NCI-H2227 treated with DMSO at 0.1 percent for 48 hours (cell line): ENCODE data around the gene GTF2H2C.
"Not testable (repeated sequence)": the region's sequence is repeated elsewhere in the genome, so short reads cannot be mapped to it uniquely, and the experiment has no call there.

Experiments
- DNase-seq: peaks from one replicate; lab custom pipeline; 2025; lab: John Stamatoyannopoulos, UW

Gene GTF2H2C

DNA sequence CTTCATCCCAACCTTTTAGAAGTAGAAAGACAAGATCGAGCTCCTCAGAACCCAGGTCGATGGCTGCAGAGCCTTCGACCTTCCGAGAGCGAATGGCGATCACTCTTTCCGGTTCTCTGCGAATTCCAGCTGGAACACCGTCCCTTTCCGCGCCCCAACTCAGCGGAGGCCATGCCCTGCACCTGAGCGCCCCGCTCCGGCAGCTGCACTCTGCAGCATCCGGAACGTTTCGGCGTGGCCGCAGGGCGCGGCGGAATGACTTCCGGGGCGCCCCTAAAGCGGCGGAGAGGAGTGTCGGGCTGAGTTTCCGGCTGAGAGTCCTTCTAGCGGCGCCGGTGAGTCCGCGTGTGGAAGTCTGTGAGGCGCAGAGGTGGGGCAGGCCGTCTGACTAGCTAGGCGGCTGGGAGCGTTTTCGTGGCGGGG, at the start of gene GTF2H2C:
GTF2H2C (plus strand) TSS at position 284 of the 423 bp plus-strand sequence. CDS start 4,942 bp downstream, outside the sequence.
- not testable (repeated sequence) for DNase-seq

GRCh38 chr5:69510694-69511093, 49.3 kb upstream of the GTF2H2C start:
- no peak for DNase-seq

- DNase-seq: no peak
Measured at GRCh38 chr5:69512740-69513260, 47.2 kb upstream of the GTF2H2C start.

DNA sequence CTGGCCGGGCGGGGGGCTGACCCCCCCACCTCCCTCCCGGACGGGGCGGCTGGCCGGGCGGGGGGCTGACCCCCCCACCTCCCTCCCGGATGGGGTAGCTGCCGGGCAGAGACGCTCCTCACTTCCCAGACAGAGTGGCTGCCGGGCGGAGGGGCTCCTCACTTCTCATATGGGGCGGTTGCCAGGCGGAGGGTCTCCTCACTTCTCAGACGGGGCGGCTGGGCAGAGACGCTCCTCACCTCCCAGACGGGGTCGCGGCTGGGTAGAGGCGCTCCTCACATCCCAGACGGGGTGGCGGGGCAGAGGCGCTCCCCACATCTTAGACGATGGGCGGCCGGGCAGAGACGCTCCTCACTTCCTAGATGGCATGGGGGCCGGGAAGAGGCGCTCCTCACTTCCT, 44.4 kb upstream of the GTF2H2C start:
- not testable (repeated sequence) for DNase-seq

DNA sequence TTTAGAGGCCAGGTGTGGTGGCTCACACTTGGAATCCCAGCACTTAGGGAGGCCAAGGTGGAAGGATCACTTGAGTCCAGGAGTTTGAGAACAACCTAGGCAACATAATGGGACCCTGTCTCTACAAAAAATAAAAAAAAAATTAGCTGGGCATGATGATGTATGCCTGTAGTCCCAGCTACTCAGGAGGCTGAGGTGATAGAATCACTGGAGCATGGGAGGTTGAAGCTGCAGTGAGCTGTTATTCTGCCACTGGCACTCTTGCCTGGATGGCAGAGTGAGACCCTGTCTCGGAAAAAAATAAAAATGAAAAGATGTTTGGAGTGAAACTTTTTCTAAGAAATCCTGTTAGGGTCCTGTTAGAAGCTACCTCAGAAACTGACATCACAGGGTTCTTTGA, 43.2 kb upstream of the GTF2H2C start:
- DNase-seq: no peak

- no peak for DNase-seq
Measured at GRCh38 chr5:69517763-69518212, 42.2 kb upstream of the GTF2H2C start.

- no peak for DNase-seq
Measured at GRCh38 chr5:69519285-69519684, 40.7 kb upstream of the GTF2H2C start.

GRCh38 chr5:69522035-69522434, 38.0 kb upstream of the GTF2H2C start:
- no peak for DNase-seq

- no peak for DNase-seq
Measured at GRCh38 chr5:69525490-69525889, 34.5 kb upstream of the GTF2H2C start.

DNA sequence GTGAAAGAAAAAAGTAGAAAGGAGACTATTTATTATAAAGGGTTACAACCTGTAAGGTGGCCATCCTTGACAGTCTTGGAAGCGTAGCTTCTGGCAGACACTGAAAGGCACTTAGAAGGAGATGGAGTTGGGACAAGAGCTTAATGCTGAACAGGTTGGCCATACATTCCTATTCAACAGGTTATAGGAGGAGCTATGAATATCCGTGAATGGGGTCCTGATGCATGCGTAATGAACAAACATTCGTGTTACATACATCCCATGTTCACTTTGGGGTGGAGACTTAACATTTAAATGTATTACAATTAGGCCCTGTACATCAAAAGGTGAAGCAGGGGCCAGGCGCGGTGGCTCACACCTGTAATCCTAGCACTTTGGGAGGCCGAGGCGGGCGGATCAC, 33.3 kb upstream of the GTF2H2C start:
- DNase-seq: no peak

GRCh38 chr5:69527128-69527770, 32.7 kb upstream of the GTF2H2C start:
- no peak for DNase-seq

DNA sequence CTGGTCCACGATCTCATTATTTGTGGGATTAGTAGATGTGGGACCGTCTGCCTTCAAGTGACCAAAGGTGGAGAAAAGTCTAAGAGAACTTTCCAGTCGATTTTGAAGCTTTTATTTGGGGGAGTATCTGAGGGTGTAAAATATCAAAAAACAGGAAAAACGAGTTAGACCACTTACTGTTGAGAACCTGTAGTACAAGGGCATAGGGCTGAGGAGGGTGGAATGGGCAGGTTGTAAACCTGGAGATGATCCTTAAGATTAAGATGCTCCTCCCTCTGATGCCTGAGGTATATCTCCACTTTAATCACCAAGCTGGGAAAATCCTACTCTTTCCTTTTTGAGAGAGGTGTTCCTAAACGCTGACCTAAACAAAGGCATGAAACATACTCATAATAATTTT, 32.0 kb upstream of the GTF2H2C start:
- no peak for DNase-seq

GRCh38 chr5:69528609-69529008, 31.4 kb upstream of the GTF2H2C start:
- no peak for DNase-seq

DNA sequence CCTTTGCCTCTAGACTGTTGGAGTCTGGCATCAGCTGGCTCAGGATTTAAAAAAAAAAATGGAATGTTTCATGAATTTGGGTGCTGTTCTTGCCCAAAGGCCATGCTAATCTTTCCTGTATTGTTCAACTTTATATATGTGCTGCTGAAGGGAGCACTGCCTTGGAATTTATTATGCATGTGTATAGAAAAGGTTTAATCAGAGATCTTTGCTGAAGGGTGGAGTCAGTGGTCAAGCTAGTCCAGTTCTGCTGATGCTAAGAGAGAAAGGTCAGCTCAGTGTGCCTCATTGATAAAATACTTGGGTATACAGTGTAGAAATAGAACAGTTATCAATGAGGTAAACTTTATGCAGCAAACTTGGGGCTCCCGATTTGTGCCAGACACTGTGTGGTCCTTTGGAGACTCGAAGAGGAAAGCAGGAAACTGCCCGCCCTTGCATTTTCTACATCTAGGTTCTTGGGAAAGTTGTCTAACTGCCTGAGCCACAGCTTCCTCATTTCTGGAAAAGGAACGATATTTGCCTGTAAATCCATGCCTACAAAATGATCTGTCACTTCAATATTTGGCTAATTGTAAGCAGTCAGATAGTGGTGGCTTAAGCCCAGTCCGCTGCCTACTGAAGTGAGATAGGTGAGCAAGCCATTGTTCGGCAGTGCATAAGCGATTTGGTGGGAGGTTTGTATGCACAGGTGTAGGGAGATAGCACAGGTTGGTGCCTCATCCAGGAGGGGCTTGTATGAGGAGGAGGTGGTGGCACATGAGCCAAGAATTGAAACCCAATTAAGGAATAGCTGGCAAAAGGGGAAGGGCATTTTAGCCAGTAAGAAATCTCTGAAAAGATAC, 29.2 kb upstream of the GTF2H2C start:
- no peak for DNase-seq

DNA sequence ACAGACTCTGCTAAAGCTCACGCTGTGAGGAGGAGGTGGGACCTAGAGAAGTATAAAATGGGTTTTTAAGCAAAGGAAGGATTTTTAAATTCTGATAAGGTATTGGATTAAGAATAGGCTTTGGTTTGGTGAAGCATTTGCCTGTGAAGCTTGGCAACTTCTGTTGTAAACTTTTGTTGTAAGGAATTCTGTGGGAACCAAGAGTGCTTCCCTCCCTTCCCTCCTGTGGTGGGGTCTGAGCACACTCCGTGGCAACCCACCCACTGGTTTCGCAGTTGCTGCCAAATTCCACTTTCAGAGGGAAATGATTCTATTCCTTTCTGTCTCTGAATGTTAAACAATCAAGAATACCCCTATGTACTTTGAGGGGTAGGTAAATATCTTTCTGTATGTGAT, 28.6 kb upstream of the GTF2H2C start:
- no peak for DNase-seq

GRCh38 chr5:69537911-69538310, 22.1 kb upstream of the GTF2H2C start:
- DNase-seq: not testable (repeated sequence)

DNA sequence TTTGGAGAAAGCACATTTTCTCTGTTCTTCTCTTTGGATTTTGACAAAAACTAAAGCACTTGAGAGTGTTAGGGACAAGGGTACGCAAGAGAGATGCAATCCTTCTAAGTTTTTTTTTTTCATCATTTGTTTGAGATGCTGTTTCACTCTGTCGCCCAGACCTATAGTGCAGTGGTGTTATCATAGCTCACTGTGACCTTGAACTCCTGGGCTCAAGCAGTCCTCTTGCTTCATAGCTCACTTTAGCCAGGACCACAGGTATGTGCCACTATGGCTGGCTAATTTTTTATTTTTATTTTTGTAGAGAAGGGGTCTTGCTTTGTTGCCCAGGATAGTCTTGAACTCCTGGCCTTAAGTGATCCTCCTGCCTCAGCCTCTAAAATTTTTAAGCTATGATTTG, 21.3 kb upstream of the GTF2H2C start:
- not testable (repeated sequence) for DNase-seq

GRCh38 chr5:69541347-69541746, 18.6 kb upstream of the GTF2H2C start:
- not testable (repeated sequence) for DNase-seq

- not testable (repeated sequence) for DNase-seq
Measured at GRCh38 chr5:69542838-69543618, 17.0 kb upstream of the GTF2H2C start.

- not testable (repeated sequence) for DNase-seq
Measured at GRCh38 chr5:69544602-69545001, 15.4 kb upstream of the GTF2H2C start.

- DNase-seq: not testable (repeated sequence)
Measured at GRCh38 chr5:69560587-69561431, 818 bp downstream of the GTF2H2C start.
